Dedifferentiated amniotic fluid mesenchymal stem cell (primary cell): ENCODE measurements around the gene NSMCE4A.
"Not testable (repeated sequence)": the region's sequence is repeated elsewhere in the genome, so short reads cannot be mapped to it uniquely, and the experiment has no call there.

Experiments
- DNase-seq: peaks from one replicate; pipeline ENCODE4 v3.0.0-alpha.2; 2016; ENCODE audit errors: extremely low spot score

The NSMCE4A gene

DNA sequence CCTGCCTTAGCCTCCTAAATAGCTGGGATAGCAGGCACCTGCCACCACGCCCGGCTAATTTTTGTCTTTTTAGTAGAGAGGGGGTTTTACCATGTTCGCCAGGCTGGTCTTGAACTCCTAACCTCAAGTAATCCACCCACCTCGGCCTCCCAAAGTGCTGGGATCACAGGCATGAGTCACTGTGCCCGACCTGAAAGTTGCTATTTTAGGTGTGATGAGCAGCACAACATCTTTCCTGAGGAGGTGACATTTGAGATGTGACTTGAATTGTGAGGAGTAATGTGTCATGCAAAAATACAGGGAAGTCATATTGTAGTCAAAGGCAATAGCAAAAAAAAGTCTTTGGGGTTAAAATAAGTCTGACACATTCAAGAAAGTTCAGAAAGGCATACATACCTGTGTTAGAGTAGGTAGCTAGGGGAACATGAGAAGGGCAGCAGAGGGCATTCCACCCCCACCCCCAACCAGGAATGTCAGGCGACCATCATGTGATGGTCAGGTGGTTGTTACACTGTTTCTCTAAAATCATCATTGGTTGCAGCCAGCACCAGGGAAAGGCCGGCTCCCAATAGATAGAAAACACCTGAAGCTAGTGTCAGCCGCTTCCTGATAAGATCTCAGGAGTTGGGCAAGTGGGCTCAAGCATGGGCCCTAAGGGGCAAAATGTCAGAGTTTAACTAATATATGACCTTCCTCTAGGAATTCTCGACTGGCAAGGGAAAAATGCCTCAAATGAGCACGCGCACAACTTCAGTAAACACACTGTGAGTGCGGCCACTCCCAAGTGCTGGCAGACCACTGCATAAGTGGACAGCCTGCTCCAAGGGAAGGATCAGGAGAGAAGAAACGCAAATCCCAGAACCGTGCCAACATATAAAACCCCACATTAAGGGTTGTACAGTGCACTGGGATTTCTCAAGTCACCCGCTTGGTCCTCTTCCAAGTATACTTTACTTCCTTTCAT is 13.6 kb upstream of the NSMCE4A start, which contains the start of gene TACC2:
Gene TACC2 (plus strand): TSS at position 803 of the 964 bp plus-strand sequence. CDS start 32,819 bp downstream, outside the sequence.
- DNase-seq, result no peak

DNA sequence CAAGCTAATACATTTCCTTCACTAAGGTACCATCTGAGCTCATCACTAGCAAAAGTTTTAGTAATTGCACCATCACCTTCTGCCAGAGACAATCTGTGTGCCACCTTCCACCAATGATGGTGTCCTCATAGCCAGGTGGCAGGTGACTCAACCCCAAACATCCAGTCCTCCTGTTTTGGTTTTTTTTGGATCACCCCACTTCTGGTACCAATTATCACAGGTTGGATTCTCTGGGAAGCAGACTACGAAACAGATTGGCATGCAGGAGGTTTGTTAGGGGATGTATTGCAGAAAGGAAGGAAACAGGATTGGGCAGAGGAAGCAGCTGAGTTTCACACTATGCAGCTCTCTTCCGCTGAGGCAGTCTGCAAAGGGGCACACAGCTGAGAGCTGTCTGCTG is 9.4 kb upstream of the NSMCE4A start:
- DNase-seq, result no peak

GRCh38 chr10:121983852-121984251 is 8.8 kb upstream of the NSMCE4A start:
- DNase-seq, result no peak

- DNase-seq, result no peak
These were observed 6.3 kb upstream of the NSMCE4A start for GRCh38 chr10:121981346-121981745.

DNA sequence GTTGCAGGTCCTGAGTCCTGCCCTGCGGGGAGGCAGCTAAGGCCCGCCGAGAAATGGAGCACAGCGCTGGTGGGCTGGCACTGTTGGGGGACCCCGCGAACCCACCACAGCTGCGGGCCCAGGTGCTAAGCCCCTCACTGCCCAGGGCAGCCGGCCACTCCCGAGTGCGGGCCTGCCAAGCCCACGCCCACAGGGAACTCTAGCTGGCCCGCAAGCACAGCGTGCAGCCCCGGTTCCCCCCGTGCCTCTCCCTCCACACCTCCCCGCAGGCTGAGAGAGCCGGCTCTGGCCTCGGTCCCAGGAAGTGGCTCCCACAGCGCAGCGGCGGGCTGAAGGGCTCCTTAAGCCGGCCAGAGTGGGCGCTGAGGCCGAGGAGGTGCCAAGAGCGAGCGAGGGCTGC is 3.5 kb upstream of the NSMCE4A start:
- DNase-seq, result no peak

- no peak for DNase-seq
These were observed 1.6 kb upstream of the NSMCE4A start for GRCh38 chr10:121976607-121977006.

GRCh38 chr10:121975295-121976086 is 474 bp upstream of the NSMCE4A start:
- DNase-seq, result no peak

DNA sequence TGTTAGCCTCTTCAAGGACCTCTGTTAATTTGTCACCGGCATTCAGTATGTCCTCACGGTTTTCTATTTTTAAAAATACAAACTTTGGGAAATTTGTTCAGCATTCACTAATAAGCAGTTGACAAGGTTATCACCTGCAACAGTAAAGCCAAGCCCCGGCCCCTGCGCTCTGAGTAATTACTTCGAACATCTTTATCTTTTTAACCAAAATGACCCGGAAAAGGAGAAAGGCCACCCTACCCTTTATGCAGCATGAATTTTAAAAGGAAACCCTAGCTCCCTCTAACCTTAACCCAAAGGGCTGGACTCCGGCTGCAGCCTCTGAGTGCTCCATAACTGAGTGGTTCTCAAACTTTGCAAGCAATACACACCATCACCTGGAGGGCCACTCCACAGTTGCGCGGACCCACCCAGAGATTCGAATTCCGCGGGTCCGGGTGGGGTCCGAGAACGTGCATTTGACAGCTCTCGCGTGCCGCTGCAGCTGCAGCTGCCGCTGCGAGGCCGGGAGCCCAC is 940 bp downstream of the NSMCE4A start:
- no peak for DNase-seq

- DNase-seq, result not testable (repeated sequence)
These were observed 5.9 kb downstream of the NSMCE4A start for GRCh38 chr10:121969086-121969485.

DNA sequence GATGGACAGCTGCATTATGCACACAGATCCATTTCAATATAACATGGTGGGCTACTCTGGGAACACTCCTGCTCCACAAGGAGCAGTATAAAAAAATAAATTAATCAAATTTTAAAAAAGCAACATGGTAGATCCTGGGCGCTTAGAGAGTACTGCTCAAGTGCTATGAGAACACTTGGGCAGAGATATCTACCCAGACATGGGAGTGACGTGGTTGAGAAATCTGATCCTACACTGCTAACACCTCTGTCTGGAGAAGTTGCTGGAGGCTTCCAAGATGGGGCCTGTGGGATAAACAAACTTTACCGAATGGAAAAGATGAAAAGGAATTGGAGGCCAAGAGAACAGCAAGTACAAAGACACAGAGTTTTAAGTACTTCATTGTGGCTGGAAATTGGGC is 9.0 kb downstream of the NSMCE4A start:
- DNase-seq, result no peak

- DNase-seq, result no peak
These were observed 13.6 kb downstream of the NSMCE4A start for GRCh38 chr10:121961456-121961855.

GRCh38 chr10:121959671-121960070 is 15.3 kb downstream of the NSMCE4A start:
- DNase-seq, result no peak

DNA sequence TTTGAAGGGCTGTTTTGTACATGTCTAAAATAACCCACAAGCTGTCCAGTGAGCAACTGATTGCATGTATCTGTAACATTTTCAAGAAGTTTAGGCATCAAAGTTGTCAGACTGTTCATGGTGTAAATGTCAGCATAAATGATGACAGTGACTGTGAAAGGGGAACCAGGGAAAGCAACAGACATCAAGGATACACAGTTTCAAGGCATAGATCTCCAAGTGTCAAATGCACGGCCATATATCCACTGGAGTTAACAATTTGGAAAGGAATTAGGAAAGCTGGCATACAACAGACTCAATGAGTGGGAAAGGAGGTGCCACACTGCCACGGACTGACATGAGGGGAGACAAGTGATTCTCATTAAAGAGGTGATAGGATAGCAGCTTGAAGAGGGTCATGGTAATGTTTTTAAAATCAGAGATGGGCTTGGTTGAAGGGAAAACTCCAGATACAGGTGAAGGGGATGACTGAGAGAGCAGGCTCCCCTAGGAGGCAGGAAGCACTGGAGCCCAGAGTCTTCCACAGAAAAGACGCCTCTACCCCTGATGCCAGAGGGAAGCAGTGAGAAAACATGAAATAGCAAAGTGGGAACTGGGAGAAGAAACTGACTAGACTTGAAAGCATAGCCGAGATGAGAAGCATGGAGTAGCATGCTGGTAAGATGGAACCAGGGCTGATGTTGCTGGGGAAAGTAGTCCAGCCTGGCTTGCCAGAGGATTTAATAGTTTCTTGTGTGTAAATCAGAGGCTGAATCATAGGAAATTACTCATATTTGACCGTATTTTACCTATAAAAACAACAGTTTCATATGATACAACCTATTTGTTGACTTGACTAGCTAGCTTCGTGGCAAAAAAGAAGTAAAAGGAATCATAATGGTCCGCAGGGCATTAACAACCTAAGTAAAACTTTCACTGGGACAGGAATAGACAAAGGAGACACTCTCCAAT is 18.6 kb downstream of the NSMCE4A start:
- DNase-seq, result no peak

DNA sequence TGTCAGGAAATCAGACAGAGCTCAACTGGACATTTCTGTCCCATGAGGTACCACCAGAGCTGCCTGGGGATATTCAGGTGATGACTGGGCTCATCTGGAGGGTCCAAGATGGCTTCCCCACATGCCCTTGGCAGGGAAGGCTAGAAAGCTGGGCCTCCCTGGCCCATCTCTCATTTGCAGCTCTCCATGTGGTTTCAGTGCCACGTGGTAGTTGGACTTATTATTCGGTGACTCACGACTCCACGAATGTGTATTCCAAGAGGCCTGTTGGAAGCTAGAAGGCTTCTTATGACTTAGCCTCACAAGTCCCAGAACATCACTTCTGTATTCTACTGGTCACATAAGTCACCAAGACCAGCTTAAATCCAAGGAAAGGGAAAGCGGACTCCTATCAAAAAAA is 22.8 kb downstream of the NSMCE4A start:
- no peak for DNase-seq

DNA sequence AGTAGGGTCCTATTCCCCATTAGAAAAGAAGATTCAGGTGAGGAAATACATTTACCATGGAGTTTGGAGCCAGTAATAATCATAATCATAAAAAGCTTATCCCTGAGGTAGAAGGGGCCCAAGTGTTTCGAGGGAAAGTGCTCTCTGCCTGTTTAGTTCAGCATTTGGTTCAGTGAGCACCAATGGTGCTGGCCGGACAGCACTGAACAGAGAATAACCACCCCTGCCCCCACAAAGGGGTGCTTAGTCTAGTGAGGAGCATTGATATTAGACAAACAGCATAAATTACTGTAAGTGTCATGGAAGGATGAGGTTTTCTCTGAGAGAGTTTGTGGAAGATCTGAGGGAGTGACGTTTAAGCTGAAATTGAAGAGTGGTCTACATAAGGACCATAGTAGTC is 25.6 kb downstream of the NSMCE4A start:
- no peak for DNase-seq

GRCh38 chr10:121949049-121949448 is 26.0 kb downstream of the NSMCE4A start:
- DNase-seq, result no peak

DNA sequence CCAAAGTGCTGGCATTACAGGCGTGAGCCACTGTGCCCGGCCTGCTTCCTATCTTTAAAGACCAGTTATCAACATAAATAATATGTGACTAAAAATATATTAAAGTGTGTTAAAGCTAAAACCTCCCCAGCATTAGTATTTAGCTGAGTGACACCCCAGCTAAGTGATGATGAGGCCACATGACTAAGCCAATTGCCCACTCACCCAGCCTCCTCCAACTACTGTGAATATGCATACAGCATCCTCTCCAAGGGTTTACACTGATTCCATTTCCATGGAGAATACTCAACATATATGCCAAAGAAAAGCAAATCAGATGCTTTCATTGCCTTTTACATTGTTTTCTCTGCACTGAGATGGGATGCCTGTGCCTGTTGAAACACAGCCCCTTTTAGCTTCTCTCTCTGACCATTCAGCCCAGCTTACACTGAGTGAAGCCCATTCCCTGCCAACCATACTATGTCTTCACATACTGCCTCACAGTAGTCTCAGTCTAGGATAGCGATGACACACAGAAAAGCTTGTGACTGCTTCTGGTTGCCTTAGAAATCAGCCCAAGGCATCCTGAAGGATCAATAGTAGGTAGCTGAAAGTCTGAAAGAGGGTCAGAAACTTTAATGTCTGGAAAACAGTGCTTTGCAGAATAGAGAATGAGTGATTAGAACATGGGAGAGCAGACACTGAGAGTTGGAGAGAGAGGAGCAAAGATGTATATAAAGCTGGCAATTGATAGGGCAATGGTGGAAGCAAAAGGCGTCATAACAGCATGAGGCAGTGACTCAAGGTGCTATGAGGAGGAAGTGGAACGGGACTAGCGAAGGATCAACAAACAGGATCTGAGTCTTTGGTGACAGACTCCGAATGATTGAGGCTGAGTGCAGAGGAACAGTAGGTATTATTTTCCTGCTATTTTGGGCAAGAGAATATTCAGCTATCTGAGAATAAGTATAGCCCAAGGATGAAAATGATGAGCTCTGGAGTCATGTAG is 27.4 kb downstream of the NSMCE4A start:
- no peak for DNase-seq

GRCh38 chr10:121942749-121943416 is 32.1 kb downstream of the NSMCE4A start:
- DNase-seq, result peak; percentile 54

- DNase-seq, result no peak
These were observed 33.5 kb downstream of the NSMCE4A start for GRCh38 chr10:121941532-121941931.
